GM23248 (cell line): Measurements from ENCODE around the gene OR5W2. TPM values are rescaled to one million over a fixed set of nuclear protein-coding genes. Genes with fewer than 3 reads are reported as not detected.
"Not testable (repeated sequence)": the region's sequence is repeated elsewhere in the genome, so short reads cannot be mapped to it uniquely, and the experiment has no call there.

Source experiments
- DNase-seq: peaks from one replicate; pipeline ENCODE4 v3.0.0-alpha.2; 2015
- H2AFZ ChIP-seq: fragments of 200-600 bp; sonication (generic); 2 replicates; pipeline ENCODE4 v1.6.1; 2016; ENCODE audit warnings: antibody characterized with exemption
- H3F3A ChIP-seq: fragments of 200-600 bp; sonication (generic); 2 replicates; pipeline ENCODE4 v1.6.1; 2016; ENCODE audit warnings: mild to moderate bottlenecking, antibody characterized with exemption, mixed run types; ENCODE audit not compliant: insufficient read depth
- H3K27ac ChIP-seq: fragments of 200-600 bp; sonication (generic); 2 replicates; pipeline ENCODE4 v1.5.1; 2016; ENCODE audit warnings: mild to moderate bottlenecking
- H3K27me3 ChIP-seq: fragments of 200-600 bp; sonication (generic); replicated peaks from 2 replicates; pipeline ENCODE4 v1.6.1; 2016; ENCODE audit warnings: mild to moderate bottlenecking; ENCODE audit not compliant: insufficient read depth
- H3K36me3 ChIP-seq: fragments of 200-600 bp; sonication (generic); 2 replicates; pipeline ENCODE4 v1.6.1; 2016; ENCODE audit warnings: low read depth, mild to moderate bottlenecking
- H3K4me1 ChIP-seq: fragments of 200-600 bp; sonication (generic); 2 replicates; pipeline ENCODE4 v1.6.1; 2016; ENCODE audit warnings: mild to moderate bottlenecking; ENCODE audit not compliant: insufficient read depth
- H3K4me2 ChIP-seq: fragments of 200-600 bp; sonication (generic); one replicate; pipeline ENCODE4 v1.6.1; 2016; ENCODE audit warnings: mild to moderate bottlenecking; ENCODE audit not compliant: unreplicated experiment
- H3K4me3 ChIP-seq: fragments of 200-600 bp; sonication (generic); 2 replicates; pipeline ENCODE4 v1.5.1; 2016; ENCODE audit warnings: mild to moderate bottlenecking
- H3K79me2 ChIP-seq: fragments of 200-600 bp; sonication (generic); 2 replicates; pipeline ENCODE4 v1.6.1; 2016; ENCODE audit warnings: mild to moderate bottlenecking; ENCODE audit not compliant: insufficient read depth
- H3K9ac ChIP-seq: fragments of 200-600 bp; sonication (generic); 2 replicates; pipeline ENCODE4 v1.6.1; 2016; ENCODE audit warnings: mild to moderate bottlenecking
- H3K9me2 ChIP-seq: fragments of 200-600 bp; sonication (generic); 2 replicates; pipeline ENCODE4 v1.6.1; 2016; ENCODE audit warnings: mixed run types, mild to moderate bottlenecking, moderate library complexity; ENCODE audit not compliant: insufficient read depth
- H3K9me3 ChIP-seq: fragments of 200-600 bp; sonication (generic); one replicate; pipeline ENCODE4 v1.6.1; 2017; ENCODE audit warnings: low read depth
- H4K20me1 ChIP-seq: fragments of 200-600 bp; sonication (generic); 2 replicates; pipeline ENCODE4 v1.6.0; 2016; ENCODE audit not compliant: insufficient read depth
- EZH2 ChIP-seq: fragments of 200-600 bp; sonication (generic); IDR thresholded peaks from 2 replicates; pipeline ENCODE4 v1.6.1; 2018; ENCODE audit warnings: antibody characterized with exemption, mild to moderate bottlenecking; ENCODE audit not compliant: insufficient read depth, poor library complexity, severe bottlenecking
- EZH2phosphoT487 ChIP-seq: fragments of 200-600 bp; sonication (generic); IDR thresholded peaks from 2 replicates; pipeline ENCODE4 v1.6.1; 2018; ENCODE audit warnings: antibody characterized with exemption, moderate library complexity, mild to moderate bottlenecking, low read depth; ENCODE audit not compliant: insufficient read depth
- WGBS, 2 experiments: methylation state at CpG; one replicate each; pipeline ENCODE4 v1.1.6; 2015 to 2017; ENCODE audit warnings: low lambda C conversion rate in 2 of 2, low coverage in 1 of 2; ENCODE audit errors: missing lambda C conversion rate in 2 of 2; 5-methylcytosine and 5-hydroxymethylcytosine counted together
- in situ Hi-C: fragments of 300-500 bp; cut with MboI; formaldehyde crosslinking; loops from 2 replicates; pipeline ENCODE4 v1.15.0; 2020
- polyA plus RNA-seq: library from polyadenylated mRNA; unstranded; fragments of >200 nt; fragmentation: Nextera tagmentation; extraction: Ambion mirVana; gene quantifications from 2 replicates; pipeline ENCODE4 v1.2.1, GENCODE V29; 2016
- total RNA-seq: library from RNA; depleted of rRNA; stranded (reverse); fragments of >200 nt; shearing (Covaris generic); gene quantifications from 2 replicates; pipeline ENCODE4 v1.2.3, GENCODE V29; 2014

Gene OR5W2
- total and polyA plus RNA-seq, 2 experiments from 2014 or later: not detected

GRCh38 chr11:55936300-55936699 lies 21.9 kb upstream of the OR5W2 start, which contains the start of gene OR5I1:
Gene OR5I1, minus strand, starts transcription at chr11:55936400. Its CDS starts 0 bp downstream, at chr11:55936400.
- in situ Hi-C loops: loop anchor here (25.0 kb wide), 1 partner anchor 851 kb away; no protein-coding TSS in a partner anchor
- Histone ChIP-seq H3K79me2 (no peaks in the 10 kb centered on the region), H2AFZ (no peak within 1 kb of the TSS), H3F3A (no peaks in the 10 kb centered on the region), H3K9me3 (no peaks in the 10 kb centered on the region), H3K4me1 (no peaks in the 10 kb centered on the region), H3K9ac (no peak within 1 kb of the TSS), H3K27me3 (no peaks in the 10 kb centered on the region), H4K20me1 (no peaks in the 10 kb centered on the region), H3K36me3 (no peaks in the 10 kb centered on the region), H3K9me2 (no peaks in the 10 kb centered on the region), H3K4me3 (no peak within 1 kb of the TSS), H3K4me2 (no peak within 1 kb of the TSS), H3K27ac (no peak within 1 kb of the TSS)
- TF ChIP-seq EZH2: no peak
- no peak for TF ChIP-seq EZH2phosphoT487
- WGBS, 2 experiments: 2% methylated on average over 2 of the region's 2 CpGs
- no peak for DNase-seq

GRCh38 chr11:55920537-55920936 lies 6.2 kb upstream of the OR5W2 start:
- Histone ChIP-seq H4K20me1 (no peaks in the 10 kb centered on the region), H3K36me3 (no peaks in the 10 kb centered on the region), H3K9me2 (no peaks in the 10 kb centered on the region), H2AFZ (no peak overlapping the region), H3F3A (no peaks in the 10 kb centered on the region), H3K79me2 (no peaks in the 10 kb centered on the region), H3K4me2 (no peak overlapping the region), H3K9me3 (no peaks in the 10 kb centered on the region), H3K9ac (no peak overlapping the region), H3K27ac (no peak overlapping the region), H3K27me3 (no peaks in the 10 kb centered on the region), H3K4me1 (no peaks in the 10 kb centered on the region), H3K4me3 (no peak overlapping the region)
- DNase-seq: no peak
- in situ Hi-C loops: no loop called here
- no peak for TF ChIP-seq EZH2phosphoT487
- no peak for TF ChIP-seq EZH2
- WGBS, 2 experiments: 13 to 26% methylated on average over 5 of the region's 5 CpGs

- Histone ChIP-seq H3K9me2 (no peaks in the 10 kb centered on the region), H2AFZ (no peak overlapping the region), H3F3A (no peaks in the 10 kb centered on the region), H3K9ac (no peak overlapping the region), H3K27ac (no peak overlapping the region), H3K9me3 (no peaks in the 10 kb centered on the region), H3K36me3 (no peaks in the 10 kb centered on the region), H3K4me3 (no peak overlapping the region), H3K79me2 (no peaks in the 10 kb centered on the region), H3K4me2 (no peak overlapping the region), H4K20me1 (no peaks in the 10 kb centered on the region), H3K27me3 (no peaks in the 10 kb centered on the region), H3K4me1 (no peaks in the 10 kb centered on the region)
- WGBS, 2 experiments: 0% methylated on average over 2 of the region's 2 CpGs
- no peak for DNase-seq
- no peak for TF ChIP-seq EZH2phosphoT487
- TF ChIP-seq EZH2: no peak
- in situ Hi-C loops: no loop called here
These were observed 12.1 kb downstream of the OR5W2 start for GRCh38 chr11:55902308-55902707.

GRCh38 chr11:55895216-55895615 lies 19.2 kb downstream of the OR5W2 start:
- no peak overlapping the region for H3K9ac ChIP-seq
- WGBS, 2 experiments: 11 to 14% methylated on average over 8 of the region's 8 CpGs
- in situ Hi-C loops: no loop called here

GRCh38 chr11:55885481-55885880 lies 28.9 kb downstream of the OR5W2 start:
- H3K27ac ChIP-seq, H2AFZ ChIP-seq, H3K4me3 ChIP-seq, H3K27me3 ChIP-seq, in situ Hi-C loops, H3K79me2 ChIP-seq, H3K9ac ChIP-seq, H4K20me1 ChIP-seq, H3K4me2 ChIP-seq, H3K4me1 ChIP-seq, H3F3A ChIP-seq, DNase-seq, H3K36me3 ChIP-seq, H3K9me2 ChIP-seq, H3K9me3 ChIP-seq: not testable (repeated sequence)
- 29 to 48% methylated on average over 9 of the region's 9 CpGs for WGBS, 2 experiments

More at GRCh38 chr11:55895216-55895615, 19.2 kb downstream of the OR5W2 start:
- no peaks in the 10 kb centered on the region for H3K9me2 ChIP-seq
- H4K20me1 ChIP-seq: no peaks in the 10 kb centered on the region
- no peaks in the 10 kb centered on the region for H3K27me3 ChIP-seq
- no peak for TF ChIP-seq EZH2phosphoT487
- TF ChIP-seq EZH2: no peak
- no peak overlapping the region for H2AFZ ChIP-seq
- H3F3A ChIP-seq: no peaks in the 10 kb centered on the region
- no peaks in the 10 kb centered on the region for H3K36me3 ChIP-seq
- H3K79me2 ChIP-seq: no peaks in the 10 kb centered on the region
- H3K4me1 ChIP-seq: no peaks in the 10 kb centered on the region
- H3K9me3 ChIP-seq: no peaks in the 10 kb centered on the region
- H3K4me3 ChIP-seq: no peak overlapping the region
- H3K27ac ChIP-seq: no peak overlapping the region
- H3K4me2 ChIP-seq: no peak overlapping the region
- no peak for DNase-seq

GRCh38 chr11:55884995-55885394 lies 29.4 kb downstream of the OR5W2 start:
- H3K27ac ChIP-seq, H3K4me1 ChIP-seq, DNase-seq, in situ Hi-C loops, H3F3A ChIP-seq, H3K9ac ChIP-seq, H3K9me2 ChIP-seq, H3K4me2 ChIP-seq, H3K9me3 ChIP-seq, H3K27me3 ChIP-seq, H3K4me3 ChIP-seq, H4K20me1 ChIP-seq, H3K79me2 ChIP-seq, H3K36me3 ChIP-seq, H2AFZ ChIP-seq: not testable (repeated sequence)
- 20 to 31% methylated on average over 4 of the region's 4 CpGs for WGBS, 2 experiments

GRCh38 chr11:55882997-55883396 lies 31.4 kb downstream of the OR5W2 start, which contains the start of gene TRIM51:
Gene TRIM51, plus strand, starts transcription at chr11:55883297. Its CDS starts 2,132 bp downstream, at chr11:55885429.
- H3F3A ChIP-seq, H3K27ac ChIP-seq, H3K9me3 ChIP-seq, DNase-seq, H3K4me2 ChIP-seq, H3K79me2 ChIP-seq, H4K20me1 ChIP-seq, H2AFZ ChIP-seq, H3K9ac ChIP-seq, H3K4me3 ChIP-seq, in situ Hi-C loops, H3K9me2 ChIP-seq, H3K27me3 ChIP-seq, H3K4me1 ChIP-seq, H3K36me3 ChIP-seq: not testable (repeated sequence)
- WGBS, 2 experiments: 7 to 22% methylated on average over 1 of the region's 1 CpG
